NCI-H748 (cell line): Measurements from ENCODE around the gene SH2D4B.

Experiments
- DNase-seq: peaks from one replicate; lab custom pipeline; 2025; ENCODE audit not compliant: unreplicated experiment; lab: John Stamatoyannopoulos, UW

Gene SH2D4B

GRCh38 chr10:80537736-80538480 is at the start of gene SH2D4B:
SH2D4B (plus strand) TSS chr10:80537902; CDS start chr10:80538332, 430 bp downstream.
- no peak for DNase-seq

- no peak for DNase-seq
These were observed 49.1 kb upstream of the SH2D4B start for GRCh38 chr10:80488539-80489066.

- DNase-seq, result no peak
These were observed 48.2 kb upstream of the SH2D4B start for GRCh38 chr10:80489371-80490112.

GRCh38 chr10:80491251-80492102 is 46.2 kb upstream of the SH2D4B start:
- no peak for DNase-seq

- no peak for DNase-seq
These were observed 44.7 kb upstream of the SH2D4B start for GRCh38 chr10:80492848-80493521.

- DNase-seq, result no peak
These were observed 44.1 kb upstream of the SH2D4B start for GRCh38 chr10:80493522-80494051.

- no peak for DNase-seq
These were observed 41.0 kb upstream of the SH2D4B start for GRCh38 chr10:80496555-80497172.

- peak; percentile 31 for DNase-seq
These were observed 40.3 kb upstream of the SH2D4B start for GRCh38 chr10:80497187-80498077.

- DNase-seq, result no peak
These were observed 39.4 kb upstream of the SH2D4B start for GRCh38 chr10:80498078-80498832.

GRCh38 chr10:80498833-80499741 is 38.6 kb upstream of the SH2D4B start:
- no peak for DNase-seq

GRCh38 chr10:80500572-80501380 is 36.9 kb upstream of the SH2D4B start:
- no peak for DNase-seq

GRCh38 chr10:80501381-80501912 is 36.3 kb upstream of the SH2D4B start:
- no peak for DNase-seq

GRCh38 chr10:80501913-80502521 is 35.7 kb upstream of the SH2D4B start:
- DNase-seq, result no peak

- no peak for DNase-seq
These were observed 34.8 kb upstream of the SH2D4B start for GRCh38 chr10:80502621-80503583.
